HG03066 (cell line): Measurements from ENCODE around the gene NOBOX.
"Not testable (repeated sequence)": the region's sequence is repeated elsewhere in the genome, so short reads cannot be mapped to it uniquely, and the experiment has no call there.

ENCODE experiments used
- ATAC-seq: cut with Tn5 transposase; IDR thresholded peaks from one replicate; pipeline ENCODE4 v1.9.1; 2021; ENCODE audit warnings: low read depth; ENCODE audit not compliant: unreplicated experiment

The NOBOX gene

DNA sequence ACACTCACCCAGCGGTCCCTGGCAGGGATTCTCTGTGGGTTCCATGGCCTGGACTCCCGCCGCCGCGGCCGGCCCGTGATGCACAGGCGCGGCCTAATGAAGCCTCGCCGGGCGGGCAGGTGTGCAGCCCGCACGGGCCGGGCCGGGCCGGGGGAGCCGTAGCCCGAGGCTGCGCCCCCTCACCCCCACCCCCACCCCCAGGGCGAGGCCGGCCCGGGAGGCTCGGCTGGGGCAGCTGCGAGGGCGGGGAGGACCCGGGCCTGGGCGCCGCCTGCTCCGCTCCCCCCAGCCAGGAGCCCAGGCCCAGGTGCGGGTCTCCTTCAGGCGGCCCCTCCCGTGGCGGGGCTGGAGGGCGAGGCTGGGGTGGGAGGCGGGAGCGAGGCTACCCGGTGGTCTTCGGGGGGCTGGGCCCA, at the start of gene NOBOX:
NOBOX (minus strand) TSS at position 45 of the 413 bp plus-strand sequence.
- no peak for ATAC-seq

DNA sequence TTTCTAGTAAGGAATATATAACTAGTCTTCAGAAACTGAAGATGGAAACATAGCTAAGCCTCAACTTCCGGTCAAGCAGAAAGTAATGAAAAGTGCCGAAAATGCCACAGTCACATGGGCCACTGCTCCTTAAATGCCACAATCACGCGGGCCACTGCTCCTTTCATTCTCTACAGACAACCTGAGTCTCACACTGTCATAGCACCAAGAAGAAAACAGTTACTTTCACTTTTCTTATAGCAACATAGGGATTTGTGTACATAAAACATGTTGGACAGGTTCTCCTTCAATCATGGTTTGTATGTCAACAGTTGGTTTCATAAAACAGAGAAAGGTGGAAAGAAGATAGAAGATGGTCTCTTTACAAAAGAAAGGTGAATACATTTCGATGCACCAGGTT, 48.6 kb upstream of the NOBOX start:
- peak; percentile 75 for ATAC-seq

DNA sequence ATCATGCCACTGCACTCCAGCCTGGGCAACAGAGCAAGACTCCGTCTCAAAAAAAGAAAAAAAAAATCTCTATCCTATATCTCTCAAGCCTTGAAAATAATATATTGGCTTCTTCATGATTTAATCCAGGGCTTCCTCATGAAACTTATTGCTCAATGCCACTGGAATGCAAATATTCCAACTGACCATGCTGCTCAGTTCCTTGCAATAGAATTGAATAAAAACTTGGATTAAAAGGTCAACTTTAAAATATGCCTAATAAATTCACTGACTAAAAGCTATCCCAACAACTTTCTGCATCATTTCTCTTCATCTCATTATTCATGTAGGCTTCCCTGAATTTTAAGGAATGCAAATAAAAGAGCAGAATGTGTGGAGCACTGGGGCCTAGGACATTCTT, 42.1 kb upstream of the NOBOX start:
- ATAC-seq, result no peak

DNA sequence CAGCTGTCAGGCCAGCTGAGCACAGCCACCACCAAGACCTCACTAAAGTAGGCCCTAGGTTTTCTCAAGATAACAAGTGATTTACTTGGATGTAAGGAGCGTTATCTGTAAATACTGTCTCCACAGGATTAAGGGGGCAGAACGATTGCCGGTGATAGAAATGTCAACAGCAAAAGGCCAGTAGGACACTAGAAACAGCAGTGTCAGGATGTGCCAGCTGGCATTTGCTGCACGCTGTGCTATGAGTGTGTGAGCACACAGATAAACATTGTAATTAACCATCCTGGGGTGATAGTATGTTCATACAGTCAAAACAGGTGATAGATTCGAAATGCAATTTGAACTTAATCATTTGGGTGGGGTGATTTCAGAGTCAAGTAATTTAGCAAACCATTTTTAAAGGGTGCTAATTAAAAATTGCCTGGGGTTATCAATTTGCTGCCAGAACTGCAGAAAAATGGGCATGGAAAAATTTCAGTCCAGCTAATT, 36.3 kb upstream of the NOBOX start:
- no peak for ATAC-seq

DNA sequence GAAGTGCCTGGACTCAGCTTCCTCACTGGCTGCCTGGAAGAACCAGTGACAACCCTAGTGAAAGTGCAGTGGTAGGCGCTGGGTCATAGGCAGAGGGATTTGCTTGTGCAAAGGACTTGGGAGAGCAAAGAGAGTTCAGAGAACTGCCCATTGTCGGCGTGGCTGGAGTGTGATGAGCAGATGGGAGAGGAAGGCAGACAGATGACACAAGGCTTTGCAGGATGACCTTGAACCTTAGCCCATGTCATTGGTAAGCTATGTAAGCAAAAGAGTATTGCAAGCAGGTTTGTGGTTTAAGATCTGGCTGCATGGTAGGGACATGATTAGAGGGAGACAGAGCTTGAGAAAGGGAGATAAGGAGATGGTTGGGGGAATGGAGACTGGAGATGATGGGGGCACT, 35.3 kb upstream of the NOBOX start:
- no peak for ATAC-seq

DNA sequence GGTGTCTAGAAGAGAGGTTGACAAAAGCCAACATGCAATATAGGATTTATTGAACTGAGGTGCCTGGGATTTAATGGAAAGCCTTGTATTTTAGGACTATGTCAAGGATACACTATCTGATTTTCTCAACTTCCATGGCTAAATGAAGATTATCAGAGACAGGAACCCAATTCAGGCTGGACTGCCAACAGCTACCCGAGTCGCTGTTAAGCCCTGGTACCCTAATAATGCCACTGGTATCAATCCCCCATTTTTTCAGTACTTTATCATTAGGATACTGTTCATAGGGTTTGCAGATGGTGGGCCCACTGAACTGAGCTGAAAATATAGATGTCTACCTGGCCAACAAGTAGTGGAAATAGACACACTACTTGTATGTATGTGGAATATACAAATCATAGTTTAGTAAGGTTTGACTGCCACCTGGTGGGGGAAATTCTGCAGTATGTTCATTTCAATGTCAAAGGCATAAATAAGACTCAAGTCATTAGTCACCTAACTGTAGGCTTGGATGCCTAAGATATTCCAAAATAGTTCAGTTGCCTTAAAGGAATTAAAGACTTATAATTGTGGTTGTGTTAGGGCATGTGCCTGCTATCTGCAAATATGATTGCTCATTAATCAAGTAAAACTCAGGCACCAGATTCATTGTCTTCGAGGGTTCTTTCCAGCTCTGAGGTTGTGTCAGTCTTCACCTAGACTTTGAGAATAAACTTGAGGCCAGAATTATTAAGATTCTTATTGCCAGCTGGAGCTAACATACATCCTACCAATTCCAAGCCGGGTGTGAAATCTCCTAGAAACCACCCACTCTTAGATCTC, 34.1 kb upstream of the NOBOX start:
- ATAC-seq, result no peak

DNA sequence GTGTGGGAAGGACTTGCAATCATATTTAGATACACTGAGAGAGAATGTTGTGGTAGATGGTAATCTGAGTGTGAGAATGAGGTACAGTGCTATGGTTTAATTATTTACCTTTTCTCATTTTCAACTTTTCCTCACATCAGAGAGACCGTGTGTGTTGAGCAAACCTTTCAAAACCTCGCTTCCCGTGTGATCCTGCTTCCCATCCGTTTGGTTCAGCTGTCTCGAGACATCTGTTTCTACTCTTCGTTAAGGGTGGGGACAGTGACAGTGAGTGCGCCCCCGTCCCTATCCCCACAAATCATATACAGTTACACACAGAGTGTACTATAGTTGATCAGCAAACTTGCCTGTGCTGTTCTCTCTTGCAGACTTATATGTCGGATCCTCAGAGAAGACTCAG, 33.0 kb upstream of the NOBOX start:
- no peak for ATAC-seq

DNA sequence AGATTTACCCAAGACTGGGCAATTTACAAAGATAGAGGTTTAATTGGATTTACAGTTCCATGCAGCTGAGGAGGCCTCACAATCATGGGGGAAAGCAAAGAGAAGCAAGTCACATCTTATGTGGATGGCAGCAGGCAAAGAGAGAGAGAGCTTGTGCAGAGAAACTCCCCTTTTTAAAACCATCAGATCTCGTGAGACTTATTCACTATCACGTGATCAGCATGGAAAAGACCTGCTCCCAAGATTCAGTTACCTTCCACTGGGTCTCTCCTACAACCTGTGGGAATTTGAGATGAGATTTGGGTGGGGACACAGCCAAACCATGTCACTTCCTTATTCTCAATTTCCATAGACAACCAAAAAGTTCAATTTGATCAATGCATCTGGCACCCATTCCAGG, 24.9 kb upstream of the NOBOX start:
- no peak for ATAC-seq

DNA sequence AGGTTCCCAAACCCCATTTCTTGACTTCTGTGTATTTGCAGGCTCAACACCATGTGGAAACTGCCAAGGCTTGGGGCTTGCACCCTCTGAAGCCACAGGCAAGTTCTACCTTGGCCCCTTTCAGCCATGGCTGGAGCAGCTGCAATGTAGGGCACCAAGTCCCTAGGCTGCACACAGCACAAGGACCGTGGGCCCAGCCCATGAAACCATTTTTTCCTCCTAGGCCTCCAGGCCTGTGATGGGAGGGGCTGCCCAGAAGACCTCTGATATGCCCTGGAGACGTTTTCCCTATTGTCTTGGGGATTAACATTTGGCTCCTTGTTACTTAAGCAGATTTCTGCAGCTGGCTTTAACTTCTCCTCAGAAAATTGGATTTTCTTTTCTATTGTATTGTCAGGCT, 24.0 kb upstream of the NOBOX start:
- not testable (repeated sequence) for ATAC-seq

DNA sequence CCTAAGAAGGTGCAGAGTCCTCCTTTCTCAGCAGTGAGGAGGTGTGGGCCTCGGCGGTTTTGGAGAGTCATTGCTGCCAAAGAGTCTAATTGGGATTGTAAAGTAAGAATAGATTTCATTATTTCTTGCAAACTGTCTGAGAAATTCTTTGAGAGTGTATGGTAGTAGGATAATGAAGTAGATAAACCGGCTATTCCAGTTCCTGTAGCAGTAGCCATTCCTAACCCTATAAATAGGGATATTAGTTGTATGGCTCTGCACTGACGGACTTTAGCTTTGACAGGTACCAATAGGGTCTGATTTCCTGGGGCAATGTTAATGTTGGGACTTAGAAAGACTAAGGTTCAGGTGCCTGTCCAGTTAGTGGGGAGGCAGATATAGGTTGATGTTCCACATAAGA, 15.4 kb upstream of the NOBOX start:
- ATAC-seq, result not testable (repeated sequence)

DNA sequence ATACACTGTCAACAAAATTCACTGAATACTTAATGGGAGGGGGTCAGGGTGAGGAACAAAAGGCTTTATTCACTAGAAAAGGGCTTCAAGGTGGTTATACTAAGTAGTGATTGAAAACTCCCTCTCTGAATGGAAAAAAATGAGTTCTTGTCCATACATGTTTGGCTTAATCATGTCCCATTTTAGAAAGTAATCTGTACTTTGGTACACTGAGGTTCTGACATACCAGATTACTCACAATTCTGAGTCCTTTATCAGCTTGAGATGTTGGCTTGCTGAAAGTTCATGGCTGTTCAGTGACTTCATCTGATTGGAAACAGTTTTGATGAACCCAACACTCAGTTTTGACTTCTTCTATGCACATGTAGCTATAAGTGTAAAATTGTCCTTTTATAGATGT, 12.8 kb upstream of the NOBOX start:
- no peak for ATAC-seq

DNA sequence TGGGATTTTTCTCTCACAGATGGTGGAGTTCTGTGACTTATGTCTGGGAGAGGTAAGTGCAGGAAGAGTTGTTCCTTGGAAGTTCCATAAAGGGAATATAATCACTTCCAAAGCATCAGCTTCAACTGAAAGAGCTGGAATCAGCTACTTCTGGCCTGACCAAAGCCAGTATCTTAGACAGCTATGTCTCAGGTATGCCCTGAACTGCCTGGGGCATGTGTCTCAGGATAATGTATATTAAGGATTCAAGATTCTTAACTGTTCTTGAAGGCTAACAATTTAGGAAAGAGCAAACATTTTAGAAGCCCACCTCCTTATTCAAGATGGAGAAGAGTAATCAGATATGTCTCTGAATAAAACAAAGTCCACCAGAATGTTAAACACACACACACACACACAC, 12.4 kb upstream of the NOBOX start:
- ATAC-seq, result no peak

DNA sequence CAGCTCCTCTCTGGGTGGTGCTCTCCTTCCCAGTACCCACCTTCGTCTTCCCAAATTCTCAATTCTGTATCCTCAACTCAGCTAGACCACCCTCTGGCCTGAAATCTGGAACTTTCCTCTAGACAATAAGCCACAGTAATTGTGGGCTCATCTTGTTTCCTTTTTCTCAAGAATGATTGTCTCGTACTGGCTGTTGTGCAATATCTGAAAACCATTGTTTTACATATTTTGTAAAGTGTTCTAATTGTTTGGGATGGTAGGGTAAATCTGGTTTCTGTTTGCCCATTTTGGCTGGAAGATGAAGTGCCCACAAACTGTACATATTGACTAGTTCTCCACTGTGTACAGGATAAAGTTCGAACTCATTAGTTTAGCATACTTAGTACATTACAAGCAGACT, 11.3 kb upstream of the NOBOX start:
- no peak for ATAC-seq

DNA sequence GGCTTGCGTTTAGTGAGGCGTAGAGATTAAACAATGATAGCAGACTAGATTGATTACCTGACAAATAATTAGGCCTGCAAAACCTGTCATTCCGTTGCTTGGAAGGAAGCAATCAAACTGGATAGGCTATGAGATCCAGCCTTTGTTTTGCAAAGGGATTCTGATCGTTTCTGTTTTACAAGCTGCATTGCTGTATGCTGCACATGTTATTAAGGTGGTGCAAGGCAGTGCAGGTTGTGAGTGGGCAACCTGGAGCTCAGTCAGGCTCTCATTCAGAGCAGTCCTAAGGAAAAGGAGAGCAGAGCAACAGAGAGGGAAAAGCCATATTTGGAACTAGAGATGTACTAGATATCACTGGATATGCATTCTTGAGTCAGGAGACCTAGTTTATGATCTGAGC, 6.9 kb upstream of the NOBOX start:
- ATAC-seq, result no peak

DNA sequence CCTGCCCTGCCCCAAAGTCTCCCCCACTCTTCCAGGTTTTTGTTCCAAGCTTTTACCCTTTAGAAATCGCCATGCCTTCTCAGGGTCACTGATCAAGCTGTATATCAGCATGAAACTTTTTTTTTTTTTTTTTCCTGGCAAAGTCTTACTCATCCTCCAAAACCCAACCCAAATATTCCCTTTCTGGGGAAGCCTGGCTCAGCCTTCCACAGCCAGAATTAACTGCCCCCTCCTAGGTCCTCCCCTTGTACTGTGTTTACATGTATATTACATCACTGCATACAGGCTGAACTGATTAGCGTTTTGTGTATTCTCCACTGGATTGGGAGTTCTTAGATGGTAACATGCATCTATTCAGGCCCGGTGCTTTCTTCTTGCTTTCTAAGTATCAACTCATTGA, 4.6 kb upstream of the NOBOX start:
- no peak for ATAC-seq

DNA sequence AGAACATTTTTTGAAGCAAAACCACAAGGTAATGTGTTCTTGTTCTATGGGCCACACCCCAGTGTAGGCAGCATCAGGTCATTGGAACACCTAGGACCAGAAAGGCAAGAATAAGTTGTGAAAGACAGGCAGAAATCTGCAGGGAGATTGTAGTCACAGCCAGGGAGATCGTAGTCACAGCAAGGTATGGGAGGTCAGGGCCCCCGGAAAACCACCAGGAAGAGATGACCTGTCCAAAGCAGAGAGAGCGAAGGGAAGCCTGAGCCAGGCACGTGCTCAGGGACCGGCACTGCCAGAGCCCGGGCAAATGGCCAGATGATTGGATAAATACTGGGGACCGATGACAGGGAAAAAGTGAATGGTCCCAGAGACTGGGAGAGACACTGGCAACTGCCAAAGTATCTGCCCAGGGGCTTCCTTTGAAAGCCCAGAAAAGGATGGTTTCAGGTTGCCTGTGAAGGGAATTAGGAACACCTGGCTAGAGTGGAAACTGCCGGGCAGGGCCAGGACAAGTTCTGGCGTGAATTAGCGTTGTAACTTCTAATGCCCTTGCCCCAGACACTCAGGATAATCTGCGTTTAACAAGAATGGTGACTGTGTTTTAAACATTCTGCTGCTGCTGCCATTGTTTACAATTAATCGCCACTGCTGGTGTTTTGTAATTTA, 3.9 kb upstream of the NOBOX start:
- no peak for ATAC-seq

DNA sequence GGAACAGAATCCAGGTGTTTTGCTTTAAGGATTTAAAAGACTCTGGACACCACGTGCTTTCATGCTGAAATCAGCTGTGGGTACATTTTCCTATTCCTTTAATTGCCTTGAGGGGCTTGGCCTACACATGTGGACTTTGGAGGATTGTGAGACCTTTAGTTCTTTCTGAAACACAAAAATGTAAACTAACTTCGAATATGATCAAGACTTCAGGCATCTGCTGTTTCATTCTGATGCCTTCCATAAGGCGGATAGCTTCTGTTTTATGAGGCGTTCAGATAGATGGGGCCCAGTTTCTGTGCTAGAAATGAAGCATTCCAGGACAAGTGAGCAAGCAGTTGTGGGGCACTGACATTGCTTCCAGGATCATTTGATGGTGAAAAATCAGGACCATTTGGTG, 1.5 kb upstream of the NOBOX start:
- no peak for ATAC-seq

DNA sequence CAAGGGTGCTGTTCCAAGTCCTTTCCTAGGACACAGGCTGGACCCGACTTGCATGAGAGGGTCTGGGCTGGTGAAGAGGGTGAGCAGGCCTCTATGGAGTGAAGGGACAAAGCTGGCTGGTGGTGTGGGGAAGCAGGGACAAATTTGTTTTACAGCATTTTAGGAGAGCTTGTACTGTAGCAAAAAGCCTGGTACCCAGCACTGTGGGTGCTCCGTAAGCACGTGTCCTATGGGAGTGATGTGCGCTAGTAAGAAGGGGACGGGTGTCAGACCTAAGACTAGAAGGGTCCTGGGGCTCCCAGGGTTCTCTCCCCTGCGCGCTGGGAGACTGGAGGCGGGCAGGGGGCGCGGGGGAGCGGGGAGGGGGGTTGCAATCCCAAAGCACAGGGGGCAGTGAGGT, 391 bp downstream of the NOBOX start:
- no peak for ATAC-seq

DNA sequence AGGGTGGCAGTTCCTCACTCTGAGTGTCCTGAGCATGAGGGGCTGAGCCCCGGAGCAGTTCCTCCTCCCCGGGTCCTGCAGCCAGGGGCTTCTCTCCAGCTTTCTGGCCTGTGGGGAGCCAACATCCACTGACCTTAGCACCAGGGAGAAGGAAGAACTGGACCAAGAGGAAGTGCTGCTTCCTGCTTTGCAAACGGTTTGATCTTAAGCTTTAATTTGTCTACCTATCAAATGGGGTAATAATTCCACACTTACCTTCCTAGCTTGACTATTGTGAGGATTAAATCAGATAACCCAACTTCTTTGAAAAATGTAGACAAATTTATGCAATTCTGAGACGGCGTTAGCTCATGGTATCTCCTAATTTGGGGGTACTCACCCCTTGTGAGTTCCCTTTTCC, 2.0 kb downstream of the NOBOX start:
- no peak for ATAC-seq

DNA sequence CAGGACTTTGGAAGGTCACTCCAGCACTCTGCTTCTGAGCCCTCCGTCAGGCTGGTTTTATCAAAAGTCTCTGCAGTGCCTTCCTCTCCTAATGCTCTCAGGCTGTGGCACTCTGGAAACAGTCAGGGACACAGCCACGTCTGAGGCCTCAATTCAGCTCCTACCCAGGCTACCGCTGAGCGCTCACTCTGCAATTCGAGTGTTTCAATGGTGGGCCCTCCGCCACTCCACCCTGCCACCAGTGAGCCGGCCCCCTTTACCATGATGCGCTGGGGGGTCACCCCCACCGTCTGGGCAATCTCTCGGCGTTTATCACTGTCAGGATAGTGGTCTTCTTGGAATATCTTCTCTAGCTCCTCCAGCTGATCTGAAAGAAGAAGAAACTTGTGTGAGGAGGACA, 3.5 kb downstream of the NOBOX start:
- no peak for ATAC-seq

DNA sequence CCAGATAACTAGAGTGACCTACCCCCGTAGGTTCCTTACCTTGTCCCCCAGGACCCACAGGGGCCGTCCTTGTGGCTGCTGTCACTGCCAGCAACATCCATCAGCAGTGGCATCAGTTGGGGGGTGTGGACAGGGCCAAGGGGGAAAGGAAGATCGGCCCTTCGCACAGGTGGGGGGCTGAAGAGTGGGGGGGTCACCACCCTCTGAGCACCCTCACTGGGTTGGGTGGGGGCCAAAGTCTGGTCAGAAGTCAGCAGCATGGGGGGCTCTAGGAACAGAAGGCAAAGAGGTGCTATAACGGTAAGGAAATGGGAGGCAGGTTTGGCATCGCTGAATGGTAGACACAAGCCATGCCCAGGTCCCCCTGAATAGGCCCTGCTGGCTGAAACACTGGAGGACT, 4.6 kb downstream of the NOBOX start:
- ATAC-seq, result no peak

DNA sequence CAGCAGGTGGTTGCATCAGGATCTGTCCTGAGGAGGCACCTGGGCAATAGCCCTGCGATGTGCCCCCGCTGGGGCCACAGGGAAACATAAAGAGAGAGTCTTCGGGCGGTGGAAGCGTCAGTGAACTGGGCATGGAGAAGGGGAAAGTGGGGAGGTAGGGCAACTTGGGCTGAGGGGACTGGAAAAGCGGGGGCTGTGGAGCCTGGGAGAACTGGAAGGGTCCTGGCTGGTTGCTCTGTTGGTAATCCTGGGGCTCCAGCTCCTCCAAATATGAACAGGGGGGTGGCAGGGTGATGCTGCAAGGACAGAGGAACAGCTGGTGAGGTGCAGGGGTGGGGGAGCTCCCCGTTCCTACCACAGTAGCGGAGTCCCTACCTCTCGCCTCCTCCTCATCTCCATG, 5.2 kb downstream of the NOBOX start:
- ATAC-seq, result no peak
